ENCODE measurements around the gene DSG1. TPM values are rescaled to one million over a fixed set of nuclear protein-coding genes. Genes with fewer than 3 reads are reported as not detected.

The DSG1 gene
- total RNA-seq, 4 donors from 2014 or later: 693 to 1,832 (median 1,713) TPM

GRCh38 chr18:31393286-31393685, 75.3 kb downstream of the DSG1 start:
- TF ChIP-seq CTCF (IDR thresholded peaks at IDR 0.05): no peak
- TF ChIP-seq POLR2AphosphoS5 (IDR thresholded peaks at IDR 0.05): no peak
- no peak for TF ChIP-seq EP300 (IDR thresholded peaks at IDR 0.05)
- TF ChIP-seq POLR2A (IDR thresholded peaks at IDR 0.05): no peak
- no peak for DNase-seq (ENCODE audit: low spot score in 2 of 2)
- Histone ChIP-seq H3K4me1 (no peaks in the 10 kb centered on the region), H3K9me3 (no peaks in the 10 kb centered on the region), H3K27ac (no peak overlapping the region), H3K36me3 (no peaks in the 10 kb centered on the region), H3K4me3 (no peak overlapping the region), H3K27me3 (no peaks in the 10 kb centered on the region)
- 90% methylated on average over 3 of the region's 3 CpGs for WGBS

DNA sequence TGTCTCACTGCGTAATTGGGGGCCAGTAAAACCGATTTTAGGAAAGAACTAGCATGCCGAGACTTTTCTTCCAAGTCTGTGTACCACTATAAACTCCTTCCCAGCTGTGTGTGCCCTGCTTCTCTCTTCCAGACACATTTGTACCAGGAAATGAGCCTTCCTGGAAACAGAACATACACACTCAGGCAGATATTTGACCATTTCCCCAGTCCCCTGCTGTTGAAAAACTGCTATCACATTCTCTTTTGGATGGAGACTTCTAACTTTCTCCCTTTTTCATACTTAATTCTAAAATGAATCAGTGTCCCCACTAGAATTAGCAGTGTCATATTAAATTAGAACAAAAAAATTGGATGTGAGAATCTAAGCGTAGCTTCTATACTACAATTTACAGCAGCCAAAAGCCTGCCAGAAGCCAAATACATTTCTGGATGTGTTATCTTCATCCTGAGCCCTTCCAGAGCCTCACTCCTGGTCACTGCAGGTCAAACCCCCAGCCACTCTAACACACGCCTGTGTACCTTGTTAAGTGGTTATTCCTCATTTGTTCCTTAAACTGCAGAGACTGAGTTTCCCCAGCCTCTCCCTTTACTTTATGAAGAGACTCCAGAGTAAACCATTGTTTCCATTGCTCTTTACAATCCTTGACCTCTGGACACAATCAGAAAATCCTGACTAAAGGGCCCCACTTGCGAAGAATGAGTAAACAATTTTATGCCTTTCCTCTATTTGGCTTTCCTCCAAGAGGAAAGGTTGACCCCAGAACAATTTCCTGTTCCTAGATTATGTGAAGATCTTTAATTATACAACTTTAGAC, 79.0 kb downstream of the DSG1 start:
- Histone ChIP-seq H3K27me3 (no peaks in the 10 kb centered on the region), H3K27ac (no peak overlapping the region), H3K4me3 (no peak overlapping the region), H3K36me3 (no peaks in the 10 kb centered on the region), H3K9me3 (no peaks in the 10 kb centered on the region), H3K4me1 (no peaks in the 10 kb centered on the region)
- DNase-seq (ENCODE audit: low spot score in 2 of 2): no peak
- 67% methylated on average over 6 of the region's 6 CpGs for WGBS
- no peak for TF ChIP-seq POLR2AphosphoS5 (IDR thresholded peaks at IDR 0.05)
- TF ChIP-seq POLR2A (IDR thresholded peaks at IDR 0.05): no peak
- TF ChIP-seq CTCF (IDR thresholded peaks at IDR 0.05): no peak
- no peak for TF ChIP-seq EP300 (IDR thresholded peaks at IDR 0.05)

DNA sequence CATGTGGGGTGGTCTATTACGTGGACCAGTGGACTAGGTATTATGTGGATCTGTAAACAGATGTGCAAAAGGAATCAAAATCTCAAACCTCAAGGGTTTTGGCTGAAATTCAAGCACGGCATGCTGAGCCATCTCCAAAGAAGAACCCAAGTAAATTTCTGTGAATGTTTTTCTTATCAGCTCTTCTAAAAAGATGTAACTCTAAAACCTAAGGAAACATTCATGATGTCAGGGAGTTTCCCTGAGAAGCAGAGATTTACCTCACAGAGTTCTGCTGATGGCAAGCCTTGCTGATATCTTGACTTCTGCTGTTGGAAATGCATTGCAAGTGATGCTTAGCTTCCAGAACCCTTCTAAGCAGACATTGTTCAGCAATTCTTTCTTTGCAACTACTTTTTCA, 80.2 kb downstream of the DSG1 start:
- no peaks in the 10 kb centered on the region for H3K9me3 ChIP-seq
- H3K4me1 ChIP-seq: no peaks in the 10 kb centered on the region
- no peak for DNase-seq (ENCODE audit: low spot score in 2 of 2)
- H3K27ac ChIP-seq: no peak overlapping the region
- no peak overlapping the region for H3K4me3 ChIP-seq
- H3K36me3 ChIP-seq: no peaks in the 10 kb centered on the region
- TF ChIP-seq EP300 (IDR thresholded peaks at IDR 0.05) (no peak), POLR2AphosphoS5 (IDR thresholded peaks at IDR 0.05) (no peak), POLR2A (IDR thresholded peaks at IDR 0.05) (no peak), CTCF (IDR thresholded peaks at IDR 0.05) (no peak)
- 48% methylated on average over 2 of the region's 2 CpGs for WGBS
- no peaks in the 10 kb centered on the region for H3K27me3 ChIP-seq

- TF ChIP-seq CTCF (IDR thresholded peaks at IDR 0.05) (no peak), EP300 (IDR thresholded peaks at IDR 0.05) (no peak), POLR2AphosphoS5 (IDR thresholded peaks at IDR 0.05) (no peak), POLR2A (IDR thresholded peaks at IDR 0.05) (no peak)
- WGBS: 53% methylated on average over 6 of the region's 6 CpGs
- no peak for DNase-seq (ENCODE audit: low spot score in 2 of 2)
- Histone ChIP-seq H3K4me1 (no peaks in the 10 kb centered on the region), H3K9me3 (no peaks in the 10 kb centered on the region), H3K27ac (no peak overlapping the region), H3K27me3 (no peaks in the 10 kb centered on the region), H3K4me3 (no peak overlapping the region), H3K36me3 (no peaks in the 10 kb centered on the region)
Observed at GRCh38 chr18:31399306-31400032, 81.5 kb downstream of the DSG1 start.
